Body of pancreas (tissue), 4 donors: Measurements from ENCODE around the gene SLC35E3.
"Not testable (repeated sequence)": the region's sequence is repeated elsewhere in the genome, so short reads cannot be mapped to it uniquely, and the experiment has no call there.

Experiments used
- CTCF ChIP-seq, 7 experiments: fragments of 450-650 bp in 4 of 7; fragments of 200-600 bp in 3 of 7; sonication (generic) in 3 of 7; IDR thresholded peaks; one replicate each; pipeline ENCODE4 v1.5.1; 2016 to 2019; ENCODE audit warnings: antibody characterized with exemption in 7 of 7
- POLR2A ChIP-seq, 3 donors: fragments of 450-650 bp; IDR thresholded peaks; one replicate each; pipeline ENCODE4 v1.6.1; 2016; ENCODE audit warnings: antibody characterized with exemption in 3 of 3, mild to moderate bottlenecking in 2 of 3

GRCh38 chr12:68807274-68807575 is 61.2 kb downstream of the SLC35E3 start:
- not testable (repeated sequence) for TF ChIP-seq CTCF, POLR2A (IDR thresholded peaks at IDR 0.05)
